Stomach (tissue), 4 donors: ENCODE measurements around the gene HK1.

Source experiments
- CTCF ChIP-seq, 7 experiments: fragments of 450-650 bp in 4 of 7; fragments of 200-600 bp in 3 of 7; sonication (generic) in 3 of 7; IDR thresholded peaks; one replicate each; pipeline ENCODE4 v1.5.1; 2016 to 2019; ENCODE audit warnings: antibody characterized with exemption in 7 of 7, control low read depth in 2 of 7, mild to moderate bottlenecking in 1 of 7
- EP300 ChIP-seq: sonication (generic); formaldehyde crosslinking; IDR thresholded peaks from one replicate; pipeline ENCODE4 v1.6.1; 2017; ENCODE audit warnings: antibody characterized with exemption
- POLR2A ChIP-seq, 4 donors: fragments of 450-650 bp; IDR thresholded peaks; one replicate each; pipeline ENCODE4 v1.6.1; 2016; ENCODE audit warnings: antibody characterized with exemption in 4 of 4, control low read depth in 2 of 4, mild to moderate bottlenecking in 1 of 4, moderate library complexity in 1 of 4

DNA sequence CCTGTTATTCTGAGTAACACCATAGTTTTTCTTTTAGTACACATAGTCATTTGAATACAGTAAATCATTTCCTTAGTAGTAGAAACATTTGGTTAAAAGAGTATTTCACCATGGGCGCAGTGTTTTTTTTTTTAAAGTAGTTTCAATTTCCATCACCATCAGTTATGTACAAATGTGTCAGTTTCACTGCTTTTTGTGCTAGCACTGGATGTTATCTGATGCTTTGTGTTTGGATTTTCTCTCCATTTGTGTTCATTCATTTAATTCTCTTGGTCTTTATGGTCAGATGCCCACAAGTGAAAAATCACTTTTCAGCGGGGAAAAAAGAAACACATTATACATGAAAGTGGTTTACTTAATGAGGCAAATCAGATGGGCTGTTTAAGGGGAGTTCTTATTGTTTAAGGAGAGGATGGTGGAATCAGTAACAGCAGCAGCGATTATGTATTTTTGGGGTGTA, 16.0 kb upstream of the HK1 start:
- TF ChIP-seq EP300: no peak
- no peak for TF ChIP-seq CTCF (IDR thresholded peaks at IDR 0.05)
- no peak for TF ChIP-seq POLR2A (IDR thresholded peaks at IDR 0.05)
